B cell (primary cell): ENCODE results near the gene CELA2A.

Experiments
- EZH2 ChIP-seq: IDR thresholded peaks from 2 replicates; pipeline ENCODE4 v1.6.1; 2012; ENCODE audit warnings: borderline replicate concordance, low read depth, mild to moderate bottlenecking, moderate library complexity, low read length; ENCODE audit not compliant: insufficient read depth, poor library complexity, severe bottlenecking
- TF ChIP-seq, protein P1 (sequence below): fragments of 200-600 bp; IDR thresholded peaks from one replicate; pipeline ENCODE4 v1.8.0; 2022; ENCODE audit warnings: antibody characterized with exemption, mild to moderate bottlenecking

- TF ChIP-seq, protein P1, sequence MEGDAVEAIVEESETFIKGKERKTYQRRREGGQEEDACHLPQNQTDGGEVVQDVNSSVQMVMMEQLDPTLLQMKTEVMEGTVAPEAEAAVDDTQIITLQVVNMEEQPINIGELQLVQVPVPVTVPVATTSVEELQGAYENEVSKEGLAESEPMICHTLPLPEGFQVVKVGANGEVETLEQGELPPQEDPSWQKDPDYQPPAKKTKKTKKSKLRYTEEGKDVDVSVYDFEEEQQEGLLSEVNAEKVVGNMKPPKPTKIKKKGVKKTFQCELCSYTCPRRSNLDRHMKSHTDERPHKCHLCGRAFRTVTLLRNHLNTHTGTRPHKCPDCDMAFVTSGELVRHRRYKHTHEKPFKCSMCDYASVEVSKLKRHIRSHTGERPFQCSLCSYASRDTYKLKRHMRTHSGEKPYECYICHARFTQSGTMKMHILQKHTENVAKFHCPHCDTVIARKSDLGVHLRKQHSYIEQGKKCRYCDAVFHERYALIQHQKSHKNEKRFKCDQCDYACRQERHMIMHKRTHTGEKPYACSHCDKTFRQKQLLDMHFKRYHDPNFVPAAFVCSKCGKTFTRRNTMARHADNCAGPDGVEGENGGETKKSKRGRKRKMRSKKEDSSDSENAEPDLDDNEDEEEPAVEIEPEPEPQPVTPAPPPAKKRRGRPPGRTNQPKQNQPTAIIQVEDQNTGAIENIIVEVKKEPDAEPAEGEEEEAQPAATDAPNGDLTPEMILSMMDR, result no peak
- TF ChIP-seq EZH2, result no peak
Measured at GRCh38 chr1:15412175-15412800, 44.2 kb upstream of the CELA2A start.
